Activated naive CD4-positive, alpha-beta T cell treated with Interleukin-2 at 50 U/mL for 16 hours (primary cell): ENCODE results near the gene KIF26B.
"Not testable (repeated sequence)": the region's sequence is repeated elsewhere in the genome, so short reads cannot be mapped to it uniquely, and the experiment has no call there.

Experiments
- DNase-seq: peaks from one replicate; pipeline ENCODE4 v3.0.0-alpha.2; 2020

KIF26B gene

DNA sequence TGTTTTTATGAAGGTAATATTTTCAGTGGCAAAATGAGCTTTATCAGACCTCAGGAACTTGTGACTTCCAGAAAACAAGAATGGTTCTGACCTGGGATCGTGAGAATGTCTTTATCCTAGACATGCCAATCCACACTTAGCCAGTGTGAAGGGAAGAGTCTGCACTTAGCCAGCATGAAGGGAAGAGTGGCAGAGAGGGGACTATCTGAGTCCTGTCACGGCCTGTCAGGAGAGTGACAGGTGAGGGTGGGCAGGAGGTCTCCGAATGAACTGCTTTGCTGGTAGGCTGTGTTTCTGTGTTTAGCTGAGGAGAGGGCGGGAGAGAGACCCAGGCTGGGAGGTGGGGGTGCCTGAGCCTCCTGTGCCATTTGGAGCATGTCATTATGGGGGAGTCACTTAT is 173.1 kb downstream of the KIF26B start:
- DNase-seq, result no peak

DNA sequence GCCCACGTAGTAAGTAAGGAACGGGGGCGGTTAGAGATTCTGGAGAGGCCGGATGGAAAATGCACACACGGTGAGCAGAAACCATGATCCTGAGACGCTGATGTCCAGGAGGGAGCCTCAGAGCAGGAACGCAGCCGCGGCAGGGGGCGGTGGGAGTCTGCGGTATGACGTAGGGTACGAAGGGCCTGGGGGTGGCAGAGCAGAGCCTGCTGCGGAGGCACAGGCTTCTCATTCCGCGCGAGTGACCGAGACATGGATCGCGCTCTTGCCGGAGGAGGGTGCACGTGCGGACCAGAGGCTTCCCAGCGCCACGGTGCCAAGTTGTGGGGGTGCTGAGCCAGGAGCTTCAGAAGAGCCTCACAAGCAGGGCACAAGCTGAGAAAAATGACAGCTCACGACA is 176.2 kb downstream of the KIF26B start:
- no peak for DNase-seq

DNA sequence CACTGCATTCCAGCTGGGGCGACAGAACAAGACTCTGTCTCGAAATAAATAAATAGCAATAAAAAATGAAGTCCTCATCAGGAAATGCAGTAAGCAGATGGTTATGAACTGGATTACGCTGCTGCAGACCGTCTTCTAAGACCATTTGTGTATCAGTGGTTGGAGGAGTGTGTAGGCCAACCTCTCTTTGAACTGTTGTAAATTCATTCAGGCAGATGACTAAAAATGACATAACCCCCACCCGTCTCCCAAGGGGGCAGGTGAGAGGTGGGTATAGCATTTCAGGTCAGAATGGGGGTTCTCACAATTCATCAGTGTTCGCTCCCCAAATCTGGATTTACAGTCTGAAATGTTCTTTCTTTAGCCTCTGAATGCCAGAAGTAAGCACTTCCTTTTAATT is 177.3 kb downstream of the KIF26B start:
- no peak for DNase-seq

DNA sequence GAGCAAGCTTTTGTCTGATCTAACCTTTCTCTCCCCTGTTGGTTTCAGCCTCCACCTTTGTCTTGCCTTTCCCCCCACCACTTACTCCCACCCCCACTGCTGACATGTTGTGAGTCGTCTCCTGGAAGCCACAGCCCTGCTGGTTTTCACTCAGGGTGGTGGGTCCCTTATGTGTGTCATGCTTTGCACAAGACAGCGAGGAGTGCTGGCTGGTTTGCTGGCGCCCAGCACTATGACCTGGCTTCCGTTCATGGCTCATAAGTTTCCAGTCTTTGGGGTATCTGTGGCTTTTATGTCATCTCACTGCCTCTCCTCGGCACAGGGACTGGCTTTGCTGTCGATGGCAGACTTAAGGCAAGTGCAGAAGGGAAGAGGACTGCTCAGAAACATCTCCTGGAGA is 177.7 kb downstream of the KIF26B start:
- no peak for DNase-seq

DNA sequence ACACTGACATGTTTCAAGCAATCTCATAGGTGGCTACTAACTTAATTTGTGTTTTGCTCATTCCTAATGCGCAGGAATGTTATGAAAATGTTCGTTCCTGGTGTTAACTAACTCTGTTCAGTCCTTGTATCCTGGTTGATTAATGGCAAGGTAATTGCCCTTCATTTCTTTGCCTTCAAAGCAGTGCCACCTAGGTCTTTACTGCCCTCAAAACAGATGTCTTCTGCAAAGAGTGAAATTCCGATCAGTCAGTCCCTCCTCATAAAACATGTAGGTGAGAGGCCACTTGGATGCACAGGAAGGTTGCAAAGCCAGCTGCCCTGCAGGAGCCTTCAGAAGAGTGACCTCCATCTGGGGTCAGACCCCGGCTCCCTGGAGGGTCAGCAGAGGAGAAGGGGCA is 179.4 kb downstream of the KIF26B start:
- DNase-seq, result no peak

DNA sequence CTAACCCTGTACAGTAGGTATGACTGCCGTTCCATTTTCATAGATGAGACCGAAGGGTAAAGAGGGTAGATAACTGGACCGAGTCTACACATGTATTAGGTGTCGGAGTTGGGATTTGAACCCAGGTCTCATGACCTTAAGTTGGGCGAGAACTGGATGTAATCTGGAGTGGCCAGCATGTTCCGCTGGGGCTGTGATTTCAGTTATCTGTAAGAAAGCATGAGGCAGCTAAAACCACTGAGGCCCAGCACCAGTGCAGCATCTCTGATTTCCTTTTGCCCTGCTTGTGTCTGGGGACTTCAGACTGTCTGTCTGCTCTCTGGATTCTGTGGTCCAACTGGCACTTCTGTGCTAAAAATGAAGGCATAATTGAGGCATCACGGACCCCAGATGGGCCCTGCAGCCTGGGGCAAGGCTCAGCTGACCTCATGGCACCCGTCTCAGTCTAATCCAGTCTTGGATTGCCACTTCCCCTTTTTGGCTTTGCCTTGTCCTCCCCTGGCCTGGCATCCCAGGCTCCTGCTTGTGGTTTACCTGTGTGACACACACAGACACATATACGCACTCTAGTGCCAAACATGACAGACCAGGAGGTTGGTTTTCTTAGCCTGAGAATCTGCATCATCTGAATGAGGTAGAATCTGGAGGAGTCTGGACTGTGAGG is 180.2 kb downstream of the KIF26B start:
- DNase-seq, result no peak

DNA sequence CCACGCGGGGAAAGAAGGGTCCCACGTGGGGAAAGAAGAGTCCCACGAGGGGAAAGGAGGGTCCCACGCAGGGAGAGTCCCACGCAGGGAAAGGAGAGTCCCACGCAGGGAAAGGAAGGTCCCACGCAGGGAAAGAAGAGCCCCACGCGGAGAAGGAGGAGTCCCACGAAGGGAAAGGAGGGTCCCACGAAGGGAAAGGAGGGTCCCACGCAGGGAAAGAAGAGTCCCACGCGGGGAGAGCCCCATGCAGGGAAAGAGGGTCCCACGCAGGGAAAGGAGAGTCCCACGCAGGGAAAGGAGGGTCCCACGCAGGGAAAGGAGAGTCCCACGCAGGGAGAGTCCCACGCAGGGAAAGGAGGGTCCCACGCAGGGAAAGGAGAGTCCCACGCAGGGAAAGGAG is 180.9 kb downstream of the KIF26B start:
- not testable (repeated sequence) for DNase-seq

DNA sequence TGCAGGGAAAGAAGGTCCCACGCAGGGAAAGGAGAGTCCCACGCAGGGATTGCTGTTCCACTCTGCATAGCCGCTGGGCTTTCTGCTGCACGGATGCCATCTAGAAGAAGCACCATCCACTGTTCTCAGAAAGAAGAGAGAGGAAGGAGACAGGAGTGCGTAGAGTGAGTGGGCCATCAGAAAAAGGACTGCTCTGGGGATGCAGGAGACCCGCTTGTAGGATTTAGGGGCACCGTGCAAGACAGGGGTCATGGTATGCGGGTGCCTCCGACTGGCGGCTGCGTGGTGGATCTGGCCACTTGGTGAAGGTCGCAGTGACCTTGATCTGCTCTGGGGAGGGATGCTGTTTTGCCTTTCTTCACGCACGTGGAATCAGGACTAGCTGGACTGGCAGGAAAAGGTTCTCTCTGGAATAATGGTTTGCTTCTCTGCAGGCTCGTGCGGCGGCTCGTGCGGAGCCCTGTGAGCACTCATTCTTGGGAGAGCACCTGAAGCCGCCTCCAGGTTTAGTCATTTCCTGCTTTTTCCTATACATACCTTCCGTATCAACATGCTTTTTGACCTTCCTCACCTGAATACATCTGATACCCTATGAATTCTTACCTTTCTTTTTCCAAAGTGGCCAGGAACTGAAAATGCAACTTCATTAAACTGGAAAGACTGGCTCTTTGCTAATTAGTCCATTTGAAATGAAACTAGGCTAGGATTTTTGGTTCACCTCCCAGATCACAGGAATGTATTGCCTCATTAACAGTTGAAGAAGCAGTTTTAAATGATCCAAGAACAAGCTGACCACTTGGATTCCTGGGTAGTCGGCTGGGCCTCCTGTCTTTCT is 181.6 kb downstream of the KIF26B start:
- no peak for DNase-seq

DNA sequence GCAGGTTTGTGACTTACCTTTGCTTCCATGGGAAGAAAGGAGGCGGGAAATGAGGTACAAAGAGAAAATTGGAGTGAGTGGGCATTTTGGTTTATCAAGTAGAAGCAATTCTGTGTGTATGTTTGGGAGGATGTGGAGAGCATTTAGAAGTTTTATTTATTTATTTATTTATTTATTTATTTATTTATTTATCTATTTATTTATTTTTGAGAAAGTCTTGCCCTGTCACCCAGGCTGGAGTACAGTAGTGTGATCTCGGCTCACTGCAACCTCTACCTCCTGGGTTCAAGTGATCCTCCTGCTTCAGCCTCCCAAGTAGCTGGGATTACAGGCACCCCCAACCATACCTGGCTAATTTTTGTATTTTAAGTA is 182.2 kb downstream of the KIF26B start:
- not testable (repeated sequence) for DNase-seq

DNA sequence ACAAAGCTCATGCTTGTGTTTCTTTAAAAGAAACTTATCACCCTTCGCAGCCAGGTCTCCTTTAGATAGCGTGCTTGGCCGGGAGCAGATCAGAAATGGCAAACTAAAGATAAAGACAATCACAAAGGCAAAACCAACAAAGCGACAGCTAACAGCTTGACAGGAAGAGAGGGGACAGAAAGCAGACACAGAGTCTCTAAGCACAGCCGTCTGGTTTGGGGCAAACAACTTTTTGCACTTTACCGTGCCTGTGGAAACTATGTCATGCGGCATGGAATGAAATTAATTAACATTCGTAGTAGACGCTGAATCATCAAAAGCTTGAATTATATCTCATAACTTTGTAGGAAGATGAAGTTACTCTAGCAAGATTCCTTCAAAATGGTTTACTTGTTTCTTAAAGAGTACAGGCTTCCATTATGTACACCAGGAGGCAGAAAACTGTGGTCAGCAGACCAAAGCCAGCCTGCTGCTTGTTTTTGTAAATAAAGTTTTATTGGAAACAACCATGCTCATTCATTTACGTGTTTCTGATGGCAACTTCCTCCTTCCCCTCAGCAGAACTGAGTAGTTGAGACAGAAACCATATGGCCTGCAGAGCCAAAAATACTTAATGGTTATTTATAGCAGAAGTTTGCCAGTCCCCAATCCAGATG is 183.2 kb downstream of the KIF26B start:
- DNase-seq, result no peak

DNA sequence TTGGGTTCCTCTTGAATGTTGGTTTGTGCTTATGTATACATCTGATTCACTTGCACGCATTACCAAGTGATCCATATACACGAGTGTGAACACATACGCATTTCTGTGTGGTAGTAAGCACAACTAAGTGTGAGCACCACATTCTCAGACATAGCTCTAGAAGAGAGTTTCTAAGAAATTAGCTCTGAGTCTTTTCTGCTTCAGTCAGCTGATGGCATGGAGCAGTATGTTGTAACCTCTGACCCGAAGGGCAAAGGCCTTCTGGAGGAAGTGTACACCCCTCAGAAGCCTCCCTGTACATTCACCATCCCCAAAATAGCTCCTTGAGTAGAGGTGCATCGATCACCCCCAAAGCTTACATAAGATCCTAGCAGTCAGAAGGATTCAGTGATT is 183.7 kb downstream of the KIF26B start:
- DNase-seq, result no peak

DNA sequence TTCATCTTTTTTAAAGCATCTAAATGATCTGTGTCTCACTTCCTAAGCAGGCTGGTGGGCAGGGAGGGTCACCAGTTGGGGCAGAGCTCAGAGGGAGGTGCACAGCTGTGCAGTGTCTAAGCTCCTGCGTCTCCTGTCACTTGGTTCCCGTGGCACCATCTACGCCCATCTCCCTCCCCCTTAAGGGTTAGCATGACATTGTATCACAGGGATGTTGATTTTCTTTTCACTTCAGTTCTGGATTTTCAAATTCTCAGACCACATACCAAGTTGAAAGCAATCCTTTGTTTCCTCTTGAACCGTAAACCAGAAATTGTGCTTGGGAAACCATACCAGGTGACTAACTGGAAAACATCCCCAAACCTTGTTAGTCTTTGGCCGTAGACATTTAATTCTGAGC is 187.0 kb downstream of the KIF26B start:
- DNase-seq, result no peak

DNA sequence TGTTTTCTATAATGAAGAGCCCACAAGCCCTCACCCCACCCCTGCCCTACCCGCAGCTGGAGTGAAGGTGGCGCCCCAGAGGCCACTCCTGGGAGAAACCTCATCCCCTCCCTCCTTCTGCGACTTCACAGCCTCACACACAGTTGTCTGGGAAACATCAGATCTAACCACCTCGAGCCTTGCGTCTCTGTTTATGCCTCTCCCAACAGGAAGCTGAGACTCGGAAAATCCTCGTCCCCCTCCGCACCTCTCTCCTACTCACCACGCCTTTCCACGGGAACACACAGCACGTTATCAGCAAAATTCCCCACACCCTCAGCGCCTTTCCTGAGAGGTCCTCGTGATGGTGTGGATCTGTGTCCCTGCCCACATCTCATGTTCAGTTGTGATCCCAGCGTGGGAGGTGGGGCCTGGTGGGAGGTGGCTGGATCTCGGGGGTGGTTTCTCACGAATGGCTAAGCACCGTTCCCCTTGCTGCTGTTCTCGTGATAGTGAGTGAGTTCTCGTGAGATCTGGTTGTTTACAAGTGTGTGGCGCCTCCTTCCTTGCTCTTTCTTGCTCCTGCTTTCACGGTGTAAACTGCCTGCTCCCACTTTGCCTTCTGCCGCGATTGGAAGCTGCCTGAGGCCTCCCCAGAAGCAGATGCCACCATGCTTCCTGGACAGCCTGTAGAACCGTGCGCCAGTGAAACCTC is 190.6 kb downstream of the KIF26B start:
- DNase-seq, result no peak

DNA sequence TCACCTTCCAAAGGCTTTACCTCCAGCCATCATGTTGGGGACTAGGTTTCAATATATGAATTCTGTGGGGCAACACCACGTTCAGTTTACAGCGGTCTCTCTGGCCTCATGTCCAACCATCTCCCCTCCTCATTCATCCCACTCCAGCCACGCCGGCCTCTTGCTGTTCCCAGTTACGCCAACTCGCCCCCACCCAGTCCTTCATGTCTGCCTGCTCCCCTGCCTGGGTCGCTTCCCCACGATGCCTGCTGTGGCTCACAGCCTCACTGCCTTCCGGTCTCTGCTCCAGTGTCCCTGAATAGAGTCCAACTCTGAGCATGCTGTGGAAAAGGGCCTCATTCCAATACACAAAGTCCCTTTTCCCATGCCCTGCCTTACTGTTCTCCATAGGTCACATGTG is 193.8 kb downstream of the KIF26B start:
- DNase-seq, result no peak

DNA sequence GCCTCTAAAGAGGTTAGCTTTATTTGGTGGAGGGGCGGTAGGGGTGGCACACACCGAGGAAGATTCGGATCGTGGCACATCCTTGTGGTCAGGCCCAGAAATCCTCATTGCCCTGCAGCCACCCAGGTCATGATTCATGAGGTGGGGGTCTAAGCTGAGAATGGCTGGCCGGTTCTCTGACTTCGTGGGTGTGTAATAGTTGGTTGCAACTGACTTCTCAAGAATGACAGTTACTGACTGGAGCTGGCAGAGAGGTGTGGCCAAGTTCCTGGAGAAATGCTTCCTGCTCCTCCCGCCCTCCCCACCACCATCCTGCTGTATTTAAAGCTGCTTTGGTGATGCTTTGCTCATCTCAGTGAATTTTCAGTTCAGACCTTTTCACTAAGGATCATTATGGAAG is 198.6 kb downstream of the KIF26B start:
- no peak for DNase-seq

DNA sequence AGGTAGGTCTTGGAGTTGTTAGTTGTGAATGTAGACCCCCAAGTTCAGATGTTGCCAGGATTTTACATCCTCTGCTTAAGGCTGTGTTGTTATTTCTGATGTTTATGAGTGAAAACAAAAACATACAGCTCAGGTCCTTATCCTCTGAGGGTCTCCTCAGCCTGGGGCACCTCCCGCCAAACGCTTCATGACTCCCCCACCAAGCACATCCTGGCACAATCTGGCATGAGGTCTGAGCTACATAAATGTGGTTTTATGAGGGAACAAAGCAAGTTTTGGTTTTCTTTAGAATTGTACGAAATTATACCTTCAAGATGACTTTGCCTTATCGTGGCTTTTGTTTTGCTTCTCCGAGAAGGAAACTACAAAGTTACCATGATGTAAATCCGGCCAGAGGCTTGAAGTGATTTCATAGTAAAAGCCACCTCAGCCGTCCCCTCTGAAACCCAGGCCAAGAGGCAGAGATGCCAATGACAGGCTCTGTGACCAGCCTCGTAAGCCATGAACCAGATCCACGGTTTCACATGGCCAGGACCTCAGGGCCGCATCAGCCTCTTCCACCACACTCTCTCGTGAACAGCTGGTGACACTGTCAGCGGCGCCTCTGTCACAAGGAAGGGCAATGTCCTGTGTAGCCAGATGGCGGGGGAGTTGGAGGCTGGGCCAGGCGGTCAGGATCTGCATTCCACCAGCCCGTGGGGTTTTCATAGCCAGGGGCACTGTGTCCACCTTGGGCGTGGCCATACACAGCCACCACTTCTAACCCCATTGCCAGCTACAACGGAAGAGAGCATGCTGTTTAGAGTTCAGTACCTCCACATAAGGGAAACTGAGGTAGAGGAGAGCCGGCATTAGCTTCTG is 199.4 kb downstream of the KIF26B start:
- no peak for DNase-seq

DNA sequence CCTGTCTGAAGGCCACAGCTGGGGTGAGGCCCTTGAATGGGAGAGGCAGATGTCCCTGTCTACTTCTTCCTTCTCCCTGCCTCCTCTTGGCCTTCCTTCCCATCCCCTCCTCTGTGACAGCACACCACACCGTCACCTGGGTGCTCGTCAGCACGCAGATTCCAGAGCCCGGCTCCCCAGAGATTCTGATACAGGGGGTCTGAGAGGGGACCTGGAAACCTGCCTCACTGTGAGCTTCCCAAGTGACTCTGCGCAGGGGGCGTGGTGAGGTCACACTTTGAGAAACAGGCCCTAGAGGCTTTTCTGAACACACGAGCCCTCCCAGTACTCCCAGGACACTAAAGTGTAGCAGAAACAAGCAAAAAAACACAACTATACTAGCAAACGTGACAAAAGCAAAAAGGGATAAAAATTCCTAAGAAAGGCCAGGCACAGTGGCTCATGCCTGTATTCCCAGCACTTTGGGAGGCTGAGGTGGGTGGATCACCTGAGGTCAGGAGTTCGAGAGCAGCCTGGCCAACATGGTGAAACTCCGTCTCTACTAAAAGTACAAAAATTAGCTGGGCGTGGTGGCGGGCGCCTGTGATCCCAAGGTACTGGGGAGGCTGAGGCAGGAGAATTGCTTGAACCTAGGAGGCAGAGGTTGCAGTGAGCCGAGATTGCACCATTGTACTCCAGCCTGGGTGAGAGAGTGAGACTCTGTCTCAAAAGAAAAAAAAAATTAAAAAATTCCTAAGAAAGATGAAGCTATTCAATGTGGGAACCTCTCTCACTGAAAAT is 201.3 kb downstream of the KIF26B start:
- not testable (repeated sequence) for DNase-seq

DNA sequence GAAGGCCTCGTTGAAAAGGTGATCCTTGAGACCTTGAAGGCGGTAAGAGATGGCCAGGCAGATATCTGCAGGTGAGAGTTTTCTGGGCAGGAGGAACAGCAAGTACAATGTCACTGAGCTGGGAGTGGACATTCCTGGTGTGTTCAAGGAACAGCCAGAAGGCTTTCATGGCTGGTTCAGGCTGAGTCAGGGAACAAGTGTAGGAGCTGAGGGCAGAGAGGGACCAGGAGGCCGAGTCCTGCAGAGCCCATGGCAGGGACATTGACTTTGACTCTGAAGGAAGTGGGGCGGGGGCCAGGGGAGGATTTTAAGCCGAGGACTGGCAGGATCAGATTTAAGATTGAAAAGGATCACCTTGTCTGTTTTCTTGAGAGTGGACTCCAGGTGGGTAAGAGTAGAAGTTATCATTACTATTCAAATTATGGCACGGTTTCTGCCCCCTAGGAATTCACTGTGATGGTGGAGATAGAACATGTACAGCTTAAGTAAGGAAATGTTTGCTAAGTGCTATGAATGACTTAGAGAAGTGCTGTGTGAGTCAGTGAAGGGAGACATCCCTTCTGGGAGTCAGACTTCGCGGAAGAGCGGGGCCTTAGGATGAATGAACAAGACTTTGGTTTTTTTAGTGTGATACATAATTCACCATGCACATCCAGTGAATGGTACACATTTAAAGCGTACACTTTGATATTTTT is 202.3 kb downstream of the KIF26B start:
- DNase-seq, result no peak

DNA sequence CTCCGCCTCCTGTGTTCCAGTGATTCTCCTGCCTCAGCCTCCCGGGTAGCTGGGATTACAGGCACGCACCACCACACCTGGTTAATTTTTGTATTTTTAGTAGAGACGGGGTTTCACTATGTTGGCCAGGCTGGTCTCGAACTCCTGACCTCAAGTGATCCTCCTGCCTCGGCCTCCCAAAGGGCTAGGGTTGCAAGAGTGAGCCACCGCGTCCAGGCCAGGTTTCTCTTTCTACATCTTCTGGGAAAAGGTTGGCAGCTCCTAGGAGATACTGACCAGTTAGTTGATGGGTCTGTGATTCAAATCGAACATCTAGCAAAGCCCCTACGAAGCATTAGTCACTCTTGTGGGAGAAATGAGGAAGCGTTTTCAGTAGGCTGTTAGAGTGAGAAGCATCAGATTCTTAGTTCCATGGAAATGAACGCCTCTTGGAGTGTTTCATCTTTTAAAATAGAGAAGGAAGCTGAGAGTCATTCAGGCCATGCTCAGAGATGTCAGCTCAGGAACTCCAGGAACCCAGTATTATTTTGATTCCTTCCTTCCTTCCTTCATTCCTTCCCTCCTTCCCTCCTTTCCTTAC is 204.4 kb downstream of the KIF26B start:
- not testable (repeated sequence) for DNase-seq

DNA sequence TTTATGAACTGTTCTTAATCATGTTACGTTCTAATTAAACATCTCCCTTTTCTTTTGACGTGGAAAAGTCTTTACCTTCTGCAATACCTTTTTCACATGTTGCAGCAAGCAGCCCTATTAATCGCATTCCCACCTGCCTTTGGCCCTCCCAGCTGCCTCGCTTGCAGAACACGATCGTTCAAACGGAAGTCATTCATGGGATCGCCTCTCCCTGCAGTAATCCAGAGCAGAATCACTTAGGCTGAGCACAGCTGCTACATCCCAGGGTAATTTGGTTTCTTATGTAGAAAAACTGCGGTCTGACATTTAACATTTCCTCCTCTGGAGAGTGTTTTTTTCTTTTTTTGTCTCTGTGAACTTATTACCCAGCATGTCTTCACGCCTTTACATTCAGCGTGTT is 206.3 kb downstream of the KIF26B start:
- DNase-seq, result no peak

DNA sequence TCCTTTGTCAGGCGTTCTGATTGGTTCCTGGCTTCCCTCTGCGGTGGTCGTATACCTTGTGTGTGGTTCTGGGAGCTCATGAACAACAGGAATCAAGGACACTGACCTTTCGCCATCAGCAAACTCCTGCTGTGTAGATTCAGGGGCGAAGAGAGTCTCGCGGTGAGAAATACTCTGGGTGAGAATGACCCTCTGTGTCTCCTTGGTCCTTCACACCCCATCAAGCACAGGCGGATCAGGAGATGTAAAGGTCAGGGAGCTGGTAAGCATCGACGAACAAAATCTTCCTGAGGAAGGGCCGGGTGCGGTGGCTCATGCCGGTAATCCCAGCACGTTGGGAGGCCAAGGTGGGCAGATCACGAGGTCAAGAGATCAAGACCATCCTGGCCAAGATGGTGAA is 207.2 kb downstream of the KIF26B start:
- no peak for DNase-seq
